ENCODE results near the gene ATAD2B. TPM values are rescaled to one million over a fixed set of nuclear protein-coding genes. Genes with fewer than 3 reads are reported as not detected.

Gene ATAD2B
- total and polyA plus RNA-seq, 12 donors: 3.4 to 26.7 (median 13.8) TPM

Other genes starting within 250 kb of the ATAD2B start
- 10 to 100 TPM in 6 of 9 donors, 1 to 10 TPM in 3; 6.2 to 17.3 (median 14.1) TPM for gene UBXN2A, start 13.3 kb upstream of the ATAD2B start, total RNA-seq
- gene UBXN2A, start 13.3 kb upstream of the ATAD2B start, polyA plus RNA-seq: 10 to 100 TPM in 1 of 3 donors, 1 to 10 TPM in 2; 5.4 to 11.4 (median 5.4) TPM
- gene MFSD2B, start 83.0 kb upstream of the ATAD2B start, total RNA-seq: under 1 TPM in 3 of 9 donors, not detected in 6; 0.30 to 0.61 (median 0.44) TPM
- under 1 TPM in 2 of 3 donors, not detected in 1; 0.03 to 0.16 TPM for gene MFSD2B, start 83.0 kb upstream of the ATAD2B start, polyA plus RNA-seq
- 10 to 100 TPM in 5 of 9 donors, 1 to 10 TPM in 4; 4.1 to 18.0 (median 12.5) TPM for gene WDCP, start 120.3 kb upstream of the ATAD2B start, total RNA-seq
- 10 to 100 TPM in 1 of 3 donors, 1 to 10 TPM in 2; 1.9 to 13.0 (median 2.0) TPM for gene WDCP, start 120.3 kb upstream of the ATAD2B start, polyA plus RNA-seq
- gene FKBP1B, start 122.6 kb upstream of the ATAD2B start, total RNA-seq: 10 to 100 TPM in 2 of 9 donors, 1 to 10 TPM in 7; 3.7 to 18.2 (median 5.7) TPM
- gene FKBP1B, start 122.6 kb upstream of the ATAD2B start, polyA plus RNA-seq: 1 to 10 TPM; 4.4 to 8.1 (median 7.0) TPM
- 100 to 1,000 TPM in 3 of 9 donors, 10 to 100 TPM in 6; 61.2 to 209 (median 81.2) TPM for gene SF3B6, start 149.2 kb upstream of the ATAD2B start, total RNA-seq
- 100 to 1,000 TPM in 1 of 3 donors, 10 to 100 TPM in 2; 70.1 to 173 (median 75.8) TPM for gene SF3B6, start 149.2 kb upstream of the ATAD2B start, polyA plus RNA-seq
- 10 to 100 TPM; 18.4 to 31.8 (median 26.9) TPM for gene TP53I3, start 157.7 kb upstream of the ATAD2B start, total RNA-seq
- 10 to 100 TPM; 18.8 to 50.0 (median 48.4) TPM for gene TP53I3, start 157.7 kb upstream of the ATAD2B start, polyA plus RNA-seq
- gene PFN4, start 196.2 kb upstream of the ATAD2B start, total RNA-seq: 1 to 10 TPM in 2 of 9 donors, under 1 TPM in 4, not detected in 3; 0.41 to 1.6 (median 0.88) TPM
- gene PFN4, start 196.2 kb upstream of the ATAD2B start, polyA plus RNA-seq: 1 to 10 TPM in 1 of 3 donors, under 1 TPM in 2; 0.82 to 2.7 (median 0.84) TPM
- 10 to 100 TPM in 8 of 9 donors, 1 to 10 TPM in 1; 1.9 to 33.0 (median 28.9) TPM for gene FAM228B, start 196.3 kb upstream of the ATAD2B start, total RNA-seq
- 100 to 1,000 TPM in 1 of 3 donors, 10 to 100 TPM in 2; 18.8 to 141 (median 66.3) TPM for gene FAM228B, start 196.3 kb upstream of the ATAD2B start, polyA plus RNA-seq
- gene FAM228A, start 247.9 kb upstream of the ATAD2B start, total RNA-seq: 1 to 10 TPM in 2 of 9 donors, under 1 TPM in 7; 0.28 to 2.4 (median 0.72) TPM
- 1 to 10 TPM in 2 of 3 donors, under 1 TPM in 1; 0.64 to 2.4 (median 1.6) TPM for gene FAM228A, start 247.9 kb upstream of the ATAD2B start, polyA plus RNA-seq